NCI-H146 treated with DMSO at 0.1 percent for 48 hours (cell line): Measurements from ENCODE around the gene PORCN.

Experiments
- DNase-seq: peaks from one replicate; lab custom pipeline; 2025; ENCODE audit not compliant: unreplicated experiment; lab: John Stamatoyannopoulos, UW

The PORCN gene

DNA sequence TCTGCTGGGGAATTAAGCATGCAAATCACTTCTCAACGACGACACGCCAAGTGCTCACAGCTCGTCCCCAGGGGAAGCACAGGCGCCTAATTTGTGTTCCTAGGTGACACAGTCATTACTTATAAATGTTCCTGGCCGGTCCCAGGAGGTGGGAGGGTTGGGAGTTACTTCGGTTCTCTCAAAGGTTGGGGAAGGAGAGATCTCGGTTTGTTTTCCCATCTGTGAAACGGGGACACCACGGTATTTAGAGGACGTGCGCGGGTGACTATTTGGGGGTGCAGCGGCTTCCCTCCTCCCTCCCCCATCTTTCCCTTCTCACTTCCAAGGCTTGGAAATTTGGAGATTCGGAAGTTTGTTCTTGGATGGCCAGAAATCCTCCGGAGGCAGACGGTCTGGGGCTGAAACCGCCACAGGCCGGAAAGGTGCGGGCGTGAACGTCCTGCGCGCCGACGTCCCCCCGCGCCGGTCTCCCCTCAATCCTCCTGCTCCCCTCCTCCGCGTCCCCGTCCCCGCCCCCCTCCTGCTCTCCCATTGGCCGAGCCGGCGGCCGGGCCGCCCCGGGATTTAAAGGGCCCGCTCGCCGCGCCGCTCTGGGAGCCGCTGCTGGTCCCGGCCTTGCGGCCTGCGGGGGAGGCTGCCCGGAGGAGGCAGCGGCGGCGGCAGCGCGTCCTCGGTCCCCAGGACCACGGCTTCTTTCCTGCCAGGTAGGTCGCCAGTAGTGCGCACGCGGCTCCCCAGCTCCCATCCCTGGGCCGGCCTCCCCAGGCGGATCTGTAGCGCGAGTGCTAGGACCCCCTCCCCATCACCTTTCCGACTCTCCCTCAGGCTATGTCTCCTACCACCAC lies at the start of gene PORCN:
Gene PORCN (plus strand): TSS at position 593 of the 845 bp plus-strand sequence. CDS start 829 bp downstream, outside the sequence.
- DNase-seq, result peak; percentile 39

DNA sequence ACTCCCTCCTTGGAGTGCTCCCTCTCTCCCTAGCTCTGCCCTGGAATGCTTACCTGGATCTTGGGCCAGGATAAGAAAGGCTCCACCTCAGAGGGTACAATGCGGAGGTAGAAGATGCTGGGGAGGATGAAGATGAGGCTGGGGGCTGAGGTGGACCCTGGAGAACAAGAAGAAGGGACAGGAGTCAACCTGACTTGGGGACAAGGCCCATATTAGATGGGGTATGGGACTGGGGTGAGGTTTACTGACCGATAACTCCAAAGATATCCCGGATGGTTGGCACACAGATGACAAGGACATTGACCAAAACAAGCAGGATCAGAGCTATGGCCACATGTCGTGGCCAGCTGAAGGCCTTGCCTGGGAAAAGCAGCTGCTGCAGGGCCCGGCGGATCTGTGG lies 49.3 kb upstream of the PORCN start:
- DNase-seq, result no peak

DNA sequence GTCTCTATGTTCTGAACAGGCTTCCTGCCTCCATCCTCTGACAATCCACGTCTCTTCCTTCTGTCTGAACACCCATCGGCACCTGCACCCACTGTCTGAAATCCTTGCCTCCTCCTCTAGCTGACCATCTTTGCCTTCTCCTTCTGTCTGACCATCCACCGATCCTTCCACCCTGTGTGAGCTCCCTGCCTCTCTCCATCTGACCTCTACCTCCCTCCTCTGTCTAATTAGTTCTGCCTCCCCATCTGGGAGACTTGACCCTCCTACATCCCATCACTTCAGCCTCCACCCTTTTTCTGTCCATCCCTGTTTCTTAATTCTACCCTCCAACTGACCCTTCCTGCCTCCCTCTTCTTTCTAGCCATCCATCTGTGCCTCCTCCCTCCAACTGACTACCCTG lies 48.8 kb upstream of the PORCN start:
- no peak for DNase-seq

DNA sequence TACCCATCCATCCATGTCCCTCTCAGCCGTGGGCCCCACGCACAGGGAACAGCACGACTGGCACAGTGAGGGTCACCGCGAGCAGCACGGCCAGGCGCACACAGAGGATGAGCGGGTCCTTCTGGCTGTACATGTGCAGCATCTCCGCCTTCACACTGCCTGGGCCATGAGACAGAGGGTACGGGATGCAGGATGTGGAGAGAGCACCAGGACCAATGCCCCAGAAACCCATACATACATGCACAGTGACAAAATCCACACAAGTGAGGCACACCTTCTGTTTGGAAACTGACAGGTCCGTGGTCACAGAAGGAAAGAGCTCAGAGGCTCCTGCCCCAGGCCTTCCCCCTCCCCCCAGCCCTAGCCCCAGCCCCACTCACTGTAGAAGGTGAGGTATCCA lies 48.2 kb upstream of the PORCN start:
- DNase-seq, result no peak

DNA sequence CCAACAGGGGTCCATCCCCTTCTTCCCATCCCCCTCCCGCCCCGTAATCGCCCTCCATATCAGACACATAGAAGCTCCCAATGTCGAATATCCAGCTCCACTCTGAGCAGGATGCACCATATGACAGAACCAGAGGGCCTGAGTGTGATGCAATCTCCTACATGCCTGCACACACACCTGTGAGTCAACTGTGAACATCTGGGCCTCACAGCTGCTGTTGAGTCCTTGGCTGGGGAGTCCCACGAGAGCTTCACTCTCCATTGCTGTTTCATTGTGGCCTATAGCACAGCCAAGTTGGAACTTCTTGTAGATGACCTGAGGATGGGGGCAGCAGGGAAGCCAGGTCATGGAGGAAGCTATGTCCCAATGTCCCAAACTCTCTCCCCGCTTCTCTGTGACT lies 47.0 kb upstream of the PORCN start:
- no peak for DNase-seq

DNA sequence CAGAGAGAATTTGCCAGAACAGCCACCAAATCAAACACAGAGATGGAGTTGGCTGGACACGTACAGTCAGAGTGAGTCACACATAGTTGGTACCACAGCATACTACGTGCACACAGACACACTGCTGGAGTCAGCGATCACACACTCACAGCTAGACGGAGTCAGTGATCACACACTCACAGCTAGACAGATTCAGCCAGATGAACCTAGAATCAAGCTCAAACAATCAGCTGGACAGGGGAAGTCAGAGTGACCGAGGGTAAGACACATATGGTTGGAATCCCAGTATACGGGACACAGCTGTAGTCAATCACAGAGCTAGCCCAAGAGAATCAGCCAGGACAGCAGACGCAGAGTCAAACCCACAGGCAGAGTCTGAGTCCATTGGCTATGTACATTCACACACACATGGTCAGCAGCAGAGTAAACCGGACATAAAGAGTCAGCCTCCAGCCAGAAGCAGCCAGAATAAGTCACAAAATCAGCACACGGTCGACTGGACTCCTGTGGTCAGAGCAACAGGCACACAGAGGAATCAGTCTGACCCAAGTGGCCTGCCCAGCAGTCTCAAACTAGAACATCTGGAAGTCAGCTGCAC lies 43.4 kb upstream of the PORCN start:
- no peak for DNase-seq

DNA sequence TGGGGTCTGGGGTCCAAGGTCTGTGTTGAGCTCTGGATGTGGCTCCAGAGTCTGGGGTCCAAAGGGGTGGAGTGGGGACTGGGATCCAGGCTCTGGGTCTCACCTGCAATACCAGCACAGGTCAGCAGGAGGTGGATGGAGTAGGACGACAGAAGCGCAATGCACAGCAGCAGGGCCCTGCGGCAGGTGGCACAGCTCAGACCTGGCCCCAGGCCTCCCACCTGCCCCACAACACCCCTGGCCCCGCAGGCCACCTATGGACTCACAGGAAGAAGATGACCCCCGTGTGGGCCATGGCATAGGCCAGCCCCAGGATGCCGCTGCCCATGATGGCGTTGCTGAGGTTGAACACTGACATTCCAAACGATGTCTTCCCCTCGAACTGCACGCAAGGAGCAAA lies 42.1 kb upstream of the PORCN start:
- no peak for DNase-seq

DNA sequence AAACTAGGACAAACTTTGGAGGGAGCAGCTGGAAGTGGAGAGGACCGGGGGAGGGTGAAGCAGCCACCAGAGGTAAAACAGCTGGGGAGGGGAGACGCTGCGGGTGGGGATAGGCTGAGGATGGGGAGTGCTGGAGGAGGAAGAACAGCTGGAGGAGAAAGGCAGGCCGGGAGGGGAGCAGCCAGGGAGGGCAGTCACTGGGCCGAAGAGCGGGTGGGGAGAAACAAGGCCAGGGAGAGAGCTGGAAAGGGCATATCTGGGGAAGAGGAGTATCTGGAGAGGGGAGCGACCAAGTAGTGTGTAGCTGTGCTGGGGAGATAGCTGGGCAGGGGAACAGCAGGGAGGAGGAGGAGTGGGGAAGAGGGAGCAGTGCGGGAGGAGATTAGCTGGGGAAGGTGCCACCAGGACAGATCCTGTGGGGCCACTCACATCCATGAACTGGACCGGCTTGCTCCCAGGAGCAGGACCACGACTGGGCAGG lies 41.5 kb upstream of the PORCN start:
- no peak for DNase-seq

DNA sequence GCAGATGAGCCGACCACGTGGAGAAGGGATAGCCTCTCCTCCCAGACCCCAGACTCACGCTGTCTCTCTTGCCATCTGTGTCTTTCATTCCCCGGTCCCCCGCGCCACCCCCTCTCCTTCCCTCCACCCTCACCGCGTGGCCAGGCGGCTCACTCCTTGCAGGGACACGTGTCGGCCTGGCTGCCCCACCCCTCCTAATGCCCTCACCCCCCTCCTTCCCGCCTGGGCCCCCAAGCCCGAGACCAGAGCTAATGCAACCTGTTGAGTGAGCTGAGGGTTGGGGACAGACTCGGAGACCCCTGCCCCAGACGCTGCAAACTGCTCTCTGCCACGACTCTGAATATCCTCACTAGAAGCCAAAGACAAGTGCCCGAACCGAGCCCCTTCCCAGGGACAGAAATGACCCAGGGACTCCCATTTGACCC lies 40.5 kb upstream of the PORCN start:
- no peak for DNase-seq

DNA sequence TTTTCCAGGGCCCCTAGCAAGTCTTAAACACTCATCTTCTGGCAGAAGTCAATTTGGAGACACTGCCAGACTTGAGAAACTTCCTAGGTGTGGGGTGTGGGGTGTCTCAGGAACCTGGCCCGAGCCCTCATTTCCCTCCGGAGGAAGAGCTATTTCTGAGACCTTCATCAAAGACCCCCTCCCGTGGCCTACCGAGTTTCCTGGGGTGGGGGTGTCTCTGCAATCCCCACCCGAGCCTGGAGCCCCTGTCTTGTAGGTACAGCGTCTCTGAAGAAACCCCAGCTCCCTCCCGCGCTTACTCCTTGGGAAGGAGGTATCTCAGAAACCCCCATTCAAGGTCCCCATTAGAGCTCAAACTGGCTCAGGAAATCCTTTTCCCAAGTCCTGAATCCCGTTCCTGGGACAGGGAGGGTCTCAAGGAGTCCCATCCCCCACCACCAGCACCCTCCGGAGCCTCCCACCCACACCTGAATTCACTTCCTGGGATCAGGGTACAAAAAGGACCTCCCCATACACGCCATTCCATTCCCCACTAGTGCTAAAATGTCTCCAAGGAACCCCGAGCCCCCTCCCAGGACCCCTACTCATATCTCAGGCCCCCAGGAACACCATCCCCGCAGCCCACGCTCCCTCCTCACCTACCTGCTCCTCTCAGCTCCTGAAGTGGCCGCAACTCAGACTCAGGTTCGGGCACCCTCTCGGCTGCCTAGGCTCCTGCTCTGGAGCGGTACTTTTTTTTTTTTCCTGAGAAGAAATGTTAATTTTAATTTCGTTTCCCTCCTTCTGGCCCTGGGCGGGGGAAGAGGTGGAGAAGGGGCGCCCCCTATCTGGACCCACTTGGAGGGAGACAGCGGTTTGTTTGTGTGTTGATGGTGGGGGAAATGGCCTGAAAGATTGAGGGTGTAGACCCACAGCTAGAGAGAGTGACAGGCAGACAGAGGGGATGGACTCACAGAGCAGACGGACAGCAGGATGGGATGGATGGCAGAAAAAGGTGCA lies 39.8 kb upstream of the PORCN start:
- no peak for DNase-seq

DNA sequence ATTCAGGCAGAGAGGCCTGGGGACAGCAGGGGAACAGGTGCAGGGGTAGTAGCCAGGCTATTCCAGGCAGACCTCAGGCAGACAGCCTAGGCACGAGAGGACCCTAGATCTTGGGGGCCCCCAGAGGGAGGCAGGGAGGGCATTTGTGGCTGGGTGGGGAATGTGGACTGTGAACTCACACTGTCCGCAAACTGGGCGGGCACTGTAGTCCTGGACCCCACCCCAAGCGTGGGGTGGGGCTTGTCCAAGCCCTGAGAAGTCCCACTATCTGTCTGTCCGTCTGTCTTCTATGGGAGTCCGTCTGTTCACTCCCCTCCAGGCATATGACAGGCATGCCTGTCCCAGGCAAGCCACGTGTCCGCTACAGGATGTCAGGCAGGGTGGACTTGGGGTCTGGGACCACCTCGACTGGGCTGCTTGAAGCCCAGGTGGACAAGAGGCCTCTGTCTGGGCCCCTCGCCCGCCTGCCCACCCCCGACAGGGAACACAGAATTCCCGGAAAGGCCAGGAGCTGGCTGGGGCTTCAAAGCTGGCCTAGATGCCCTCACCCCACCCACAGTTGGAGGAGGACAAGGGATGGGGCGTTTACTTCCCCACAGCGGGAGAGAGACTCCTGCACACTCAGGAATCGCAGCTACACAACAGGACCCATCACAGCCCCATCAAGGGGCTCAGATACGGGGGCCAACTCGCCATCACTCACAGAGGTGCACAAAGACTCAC lies 38.5 kb upstream of the PORCN start, which contains the start of gene SLC38A5:
Gene SLC38A5 (minus strand): TSS at position 151 of the 723 bp plus-strand sequence. CDS start 2,336 bp downstream, outside the sequence.
- no peak for DNase-seq

DNA sequence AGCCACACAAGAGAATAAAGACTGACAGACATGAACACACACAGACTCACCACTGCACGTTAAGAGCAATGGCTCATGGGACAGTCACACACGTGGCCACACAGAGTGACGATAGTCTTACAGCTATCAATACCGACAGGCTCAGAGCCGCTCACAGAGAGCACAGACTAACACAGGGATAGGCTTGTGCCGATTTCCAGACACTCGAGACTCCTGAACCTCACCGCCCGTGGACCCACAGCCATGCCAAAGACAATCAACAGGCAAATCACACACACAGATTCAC lies 38.0 kb upstream of the PORCN start:
- DNase-seq, result no peak

DNA sequence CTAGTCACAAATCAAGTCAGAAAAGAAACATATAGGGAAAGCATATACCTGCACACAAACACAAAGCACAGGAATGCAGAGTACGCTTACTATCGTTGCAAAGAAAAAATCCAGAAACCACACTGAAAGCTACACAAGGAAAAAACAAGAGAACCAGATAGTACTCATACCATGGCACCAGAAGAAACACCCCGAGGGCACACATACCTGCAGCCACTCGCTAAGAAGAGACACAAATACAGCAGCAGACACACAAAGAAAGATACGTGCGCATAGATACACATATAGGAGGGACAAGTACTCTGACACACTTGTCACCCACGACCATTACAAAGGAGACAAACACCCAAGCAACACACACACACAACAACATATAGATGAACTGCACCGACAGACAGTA lies 37.3 kb upstream of the PORCN start:
- no peak for DNase-seq

DNA sequence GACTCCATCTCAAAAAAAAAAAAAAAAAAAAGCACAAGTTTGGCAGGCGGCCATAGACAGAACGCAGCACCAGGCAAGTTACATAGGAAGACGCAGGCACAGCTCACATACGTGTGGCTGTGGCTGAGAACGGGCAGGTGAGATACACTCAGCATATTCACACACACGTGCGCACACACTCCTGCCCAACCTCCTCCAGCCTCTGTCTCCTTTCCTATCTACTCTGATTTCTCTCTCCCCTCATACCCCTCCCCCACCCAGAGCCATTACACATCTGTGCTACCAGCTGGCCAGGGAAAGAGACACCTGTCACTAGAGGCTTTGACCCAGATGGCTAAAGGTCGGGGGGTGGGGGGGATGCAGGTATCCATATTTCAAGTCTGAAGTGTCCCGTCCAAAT lies 36.6 kb upstream of the PORCN start:
- no peak for DNase-seq

DNA sequence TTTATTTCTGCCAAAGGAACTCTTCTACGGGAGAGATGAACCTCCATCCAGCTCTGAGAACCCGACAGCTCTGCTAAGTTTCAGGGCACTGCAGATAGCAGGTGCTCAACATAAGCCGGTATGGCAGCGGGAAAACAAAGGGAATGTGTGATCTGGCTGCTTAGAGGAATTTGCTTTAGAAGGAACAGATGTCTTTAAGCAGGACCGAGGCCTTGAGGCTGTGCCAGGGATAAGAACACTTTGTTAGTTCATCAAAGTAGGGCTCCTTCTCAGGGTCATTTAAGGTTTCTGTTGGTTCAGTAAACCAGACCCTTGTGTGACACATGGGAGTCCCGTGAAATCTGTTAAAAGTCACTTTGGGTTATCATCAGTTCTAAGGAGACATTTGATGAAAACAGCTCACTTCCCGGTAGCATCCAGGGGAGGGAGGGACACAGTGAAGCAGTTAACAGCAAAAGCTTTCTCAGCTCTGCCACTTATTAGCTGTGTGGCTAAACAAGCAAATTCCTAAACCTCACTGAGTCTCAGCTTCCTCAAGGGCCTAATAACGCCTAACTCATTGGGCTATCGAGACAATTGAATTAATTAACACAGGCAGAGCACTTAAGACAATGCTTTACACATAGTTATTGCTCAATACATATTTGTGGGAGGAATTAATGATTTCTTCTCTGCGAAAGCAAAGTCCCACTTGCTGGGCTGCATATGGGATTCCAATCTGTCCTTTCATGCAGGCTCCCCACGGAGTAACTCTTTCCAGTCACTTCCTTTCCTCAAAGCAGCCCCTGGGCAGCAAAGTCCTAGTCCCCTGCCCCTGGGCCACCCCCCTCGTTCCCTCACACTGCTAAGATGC lies 35.7 kb upstream of the PORCN start:
- no peak for DNase-seq

DNA sequence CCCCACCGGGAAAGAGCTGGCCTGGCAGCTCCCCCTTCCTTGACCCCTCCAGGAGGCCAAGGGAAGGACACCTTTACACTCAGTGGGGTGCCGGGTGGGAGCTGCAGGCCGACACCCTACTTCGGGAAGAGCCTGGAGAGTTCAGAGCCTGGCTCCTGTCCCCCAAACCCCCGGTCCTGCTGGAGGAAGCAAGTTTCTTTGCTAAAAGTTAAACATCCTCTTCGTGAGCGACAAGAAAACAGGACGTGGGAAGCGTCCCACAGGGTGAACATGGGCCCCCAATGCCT lies 35.1 kb upstream of the PORCN start:
- DNase-seq, result no peak

DNA sequence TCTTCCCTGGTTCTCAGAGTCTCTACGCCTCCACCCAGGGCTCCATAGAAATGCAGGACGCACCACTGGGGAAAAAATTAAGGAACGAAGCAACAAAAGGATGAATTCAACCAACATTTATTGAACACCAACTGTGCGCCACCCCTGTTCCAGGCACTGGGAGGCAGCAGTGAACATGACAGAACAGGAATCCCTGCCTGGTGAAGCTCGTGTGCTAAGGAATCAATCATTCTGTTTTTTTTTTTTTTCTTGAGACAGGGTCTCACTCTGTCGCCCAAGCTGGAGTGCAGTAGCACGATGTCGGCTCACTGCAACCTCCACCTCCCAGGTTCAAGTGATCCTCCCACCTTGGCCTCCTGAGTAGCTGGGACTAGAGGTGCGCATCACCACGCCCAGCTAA lies 34.7 kb upstream of the PORCN start:
- DNase-seq, result no peak

DNA sequence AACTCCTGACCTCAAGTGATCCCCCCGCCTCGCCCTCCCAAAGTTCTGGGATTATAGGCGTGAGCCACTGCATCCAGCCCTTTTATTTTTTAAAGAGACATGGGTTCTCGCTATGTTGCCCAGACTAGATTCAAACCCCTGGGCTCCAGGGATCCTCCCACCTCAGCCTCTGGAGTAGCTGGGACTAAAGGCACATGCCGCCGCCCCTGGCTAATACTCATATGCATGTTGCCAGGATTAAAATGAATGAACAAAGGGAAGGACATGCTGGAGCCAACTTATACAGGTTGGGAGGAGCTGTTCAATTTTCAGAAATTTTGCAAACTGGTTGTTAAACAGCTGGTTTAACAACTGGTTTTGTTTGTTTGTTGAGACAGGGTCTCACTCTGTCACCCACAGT lies 34.2 kb upstream of the PORCN start:
- no peak for DNase-seq

DNA sequence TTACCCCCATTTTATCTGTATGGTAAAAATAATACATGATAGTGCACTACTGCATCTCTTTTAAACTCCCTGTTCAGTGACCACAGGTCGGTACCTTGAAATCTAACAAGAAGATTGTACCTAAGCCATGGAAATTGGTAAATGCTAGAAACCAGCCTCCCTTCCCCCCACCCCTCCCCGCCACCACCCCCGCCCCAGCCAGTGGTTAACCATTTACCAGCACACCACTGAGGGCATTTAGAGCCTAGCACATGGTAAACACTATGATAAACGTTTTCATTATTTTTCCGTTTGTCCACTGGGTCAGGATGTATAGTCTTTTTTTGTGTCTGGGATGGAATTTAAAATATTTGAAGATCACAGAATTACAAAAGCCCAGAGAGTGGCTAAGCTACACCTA lies 33.5 kb upstream of the PORCN start:
- no peak for DNase-seq
